ENCODE results near the gene IQCB1.
A peak's percentile ranks its signal among the peaks of the same experiment; 100 is the strongest.
"Not testable (repeated sequence)": the region's sequence is repeated elsewhere in the genome, so short reads cannot be mapped to it uniquely, and the experiment has no call there.

Gene IQCB1, protein sequence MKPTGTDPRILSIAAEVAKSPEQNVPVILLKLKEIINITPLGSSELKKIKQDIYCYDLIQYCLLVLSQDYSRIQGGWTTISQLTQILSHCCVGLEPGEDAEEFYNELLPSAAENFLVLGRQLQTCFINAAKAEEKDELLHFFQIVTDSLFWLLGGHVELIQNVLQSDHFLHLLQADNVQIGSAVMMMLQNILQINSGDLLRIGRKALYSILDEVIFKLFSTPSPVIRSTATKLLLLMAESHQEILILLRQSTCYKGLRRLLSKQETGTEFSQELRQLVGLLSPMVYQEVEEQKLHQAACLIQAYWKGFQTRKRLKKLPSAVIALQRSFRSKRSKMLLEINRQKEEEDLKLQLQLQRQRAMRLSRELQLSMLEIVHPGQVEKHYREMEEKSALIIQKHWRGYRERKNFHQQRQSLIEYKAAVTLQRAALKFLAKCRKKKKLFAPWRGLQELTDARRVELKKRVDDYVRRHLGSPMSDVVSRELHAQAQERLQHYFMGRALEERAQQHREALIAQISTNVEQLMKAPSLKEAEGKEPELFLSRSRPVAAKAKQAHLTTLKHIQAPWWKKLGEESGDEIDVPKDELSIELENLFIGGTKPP

DNA sequence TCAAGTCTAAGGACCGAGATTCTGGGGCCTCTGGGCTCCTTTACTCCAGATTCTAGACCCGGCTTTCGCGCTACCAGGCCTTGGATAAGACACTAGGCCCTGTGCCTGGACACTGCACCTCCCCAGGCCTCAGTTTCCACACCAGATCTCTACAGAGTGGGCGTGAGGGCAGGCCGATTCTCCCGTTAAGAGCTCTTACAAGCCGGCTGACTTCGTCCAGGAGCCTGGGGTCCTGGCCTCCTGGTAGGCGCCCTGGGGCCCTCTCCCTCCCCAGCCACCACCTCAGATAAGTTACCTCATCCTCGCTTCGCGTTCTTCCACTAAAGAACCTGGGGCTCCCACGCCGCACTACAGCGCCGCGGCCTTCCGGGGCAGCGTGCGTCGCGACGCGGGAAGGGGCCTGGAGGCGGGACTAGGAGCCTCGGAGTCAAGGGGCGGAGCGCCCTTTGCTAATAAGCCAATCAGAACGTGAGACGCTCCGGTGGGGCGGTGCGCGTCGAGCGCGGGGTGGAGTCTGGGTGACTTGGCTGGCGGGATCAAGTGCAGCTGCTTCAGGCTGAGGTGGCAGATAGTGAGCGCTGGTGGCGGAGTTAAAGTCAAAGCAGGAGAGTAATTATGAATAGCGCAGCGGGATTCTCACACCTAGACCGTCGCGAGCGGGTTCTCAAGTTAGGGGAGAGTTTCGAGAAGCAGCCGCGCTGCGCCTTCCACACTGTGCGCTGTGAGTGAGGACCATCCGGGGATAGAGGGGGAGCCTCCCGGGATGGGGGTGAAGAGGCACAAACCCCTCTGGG, at the start of gene IQCB1, which contains the start of gene EAF2:
TSS of gene IQCB1 (minus strand) at position 390 of the 794 bp plus-strand sequence. CDS start 6,100 bp downstream, outside the sequence.
TSS of gene EAF2 (plus strand) at position 539 of the 794 bp plus-strand sequence. CDS start at position 616, 77 bp downstream.
- in situ Hi-C loops (cut with MboI; ENCODE audit: low pct_unique_long_range_greater_than_20kb, low sequenced_read_pairs), result no loop called here

DNA sequence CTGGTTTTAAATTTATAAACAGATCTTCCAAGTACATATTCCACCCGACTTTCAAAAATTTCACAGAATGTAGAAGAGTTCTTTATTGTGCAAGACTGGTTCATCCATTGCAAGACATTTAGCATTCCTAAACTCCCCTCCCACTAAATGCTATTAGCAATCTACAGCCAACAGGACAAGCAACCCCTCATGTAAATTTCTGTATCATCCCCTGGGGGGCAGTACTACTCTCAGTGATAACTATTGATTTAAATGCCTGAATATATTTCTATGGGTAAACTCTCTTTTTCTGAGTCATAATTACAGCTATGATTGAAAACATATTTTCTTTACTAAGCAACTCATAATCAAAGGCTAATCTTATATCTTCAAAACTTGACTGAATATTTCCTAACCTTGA, 48.6 kb upstream of the IQCB1 start:
- DNase-seq, result peak; percentile 37
- in situ Hi-C loops (cut with MboI; ENCODE audit: low pct_unique_long_range_greater_than_20kb, low sequenced_read_pairs), result no loop called here

More for the DNA sequence above, at the start of gene IQCB1, which contains the start of gene EAF2:
- peak; percentile 98 for DNase-seq

DNA sequence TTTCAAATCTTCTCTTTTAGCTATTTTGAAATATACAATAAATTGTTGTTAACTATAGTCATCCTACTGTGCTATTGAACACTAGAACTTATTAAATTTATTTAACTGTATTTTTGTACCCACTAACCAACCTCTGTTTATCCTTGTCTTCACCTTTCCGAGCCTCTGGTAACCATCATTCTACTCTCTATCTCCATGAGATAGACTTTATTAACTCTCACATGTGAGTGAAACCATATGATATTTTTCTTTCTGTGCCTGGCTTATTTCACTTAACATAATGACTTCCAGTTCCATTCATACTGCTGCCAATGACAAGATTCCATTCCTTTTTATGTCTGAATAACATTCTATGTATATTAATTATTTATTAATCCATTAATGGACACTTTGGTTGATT, 43.6 kb upstream of the IQCB1 start:
- in situ Hi-C loops (cut with MboI; ENCODE audit: low pct_unique_long_range_greater_than_20kb, low sequenced_read_pairs), result no loop called here
- DNase-seq, result no peak

DNA sequence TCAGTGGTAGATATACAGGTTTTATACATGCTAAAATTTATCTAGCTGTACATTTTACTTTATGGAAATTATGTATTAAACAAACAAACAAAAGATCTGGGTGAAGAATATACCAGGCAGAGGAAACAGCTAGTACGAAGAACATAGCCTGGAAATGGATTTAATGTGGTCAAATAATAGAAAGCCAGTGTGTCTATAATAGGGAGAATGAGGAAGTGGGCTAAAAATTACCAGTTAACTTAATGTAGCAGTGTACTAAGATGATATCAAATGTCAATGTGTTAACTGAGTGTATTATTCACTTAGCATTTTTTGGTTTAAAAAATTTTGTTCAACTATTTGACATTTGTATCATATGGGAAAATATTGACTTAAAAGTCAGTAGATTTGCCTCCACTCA, 36.6 kb upstream of the IQCB1 start:
- in situ Hi-C loops (cut with MboI; ENCODE audit: low pct_unique_long_range_greater_than_20kb, low sequenced_read_pairs), result no loop called here
- DNase-seq, result peak; percentile 57

DNA sequence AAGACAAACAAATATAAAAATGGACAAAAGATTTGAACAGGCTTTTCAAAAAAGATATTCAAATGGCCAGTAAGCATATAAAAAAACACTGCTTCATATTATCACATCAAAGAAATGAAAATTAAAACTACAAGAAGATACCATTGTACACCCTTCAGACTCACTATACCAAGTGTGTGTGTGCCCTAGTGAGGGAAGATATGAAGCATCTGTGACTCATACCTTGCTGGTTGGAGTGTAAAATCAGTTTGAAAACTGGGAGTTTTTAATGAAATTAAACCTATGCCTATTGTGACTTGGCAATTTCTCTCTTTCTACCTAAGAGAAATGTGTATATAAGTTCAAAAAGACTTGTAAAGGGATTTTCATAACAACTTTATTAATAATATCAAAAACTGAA, 35.9 kb upstream of the IQCB1 start:
- in situ Hi-C loops (cut with MboI; ENCODE audit: low pct_unique_long_range_greater_than_20kb, low sequenced_read_pairs), result no loop called here
- no peak for DNase-seq

DNA sequence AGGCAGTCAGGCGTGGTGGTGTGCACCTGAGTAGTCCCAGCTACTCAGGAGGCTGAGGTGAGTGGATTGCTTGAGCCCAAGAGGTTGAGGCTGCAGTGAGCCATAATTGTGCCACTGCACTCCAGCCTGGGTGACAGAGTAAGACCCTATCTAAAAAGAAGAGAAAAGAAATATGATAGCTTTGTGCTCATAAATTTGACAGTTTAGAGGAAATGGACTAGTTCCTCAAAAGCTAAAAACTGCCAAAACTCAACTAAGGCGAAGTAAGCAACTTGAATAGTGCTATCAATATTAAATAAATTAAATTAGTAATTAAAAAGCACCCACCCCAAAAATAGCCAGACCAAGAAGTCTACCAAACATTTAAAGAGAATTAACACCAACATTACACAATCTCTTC, 34.9 kb upstream of the IQCB1 start:
- in situ Hi-C loops (cut with MboI; ENCODE audit: low pct_unique_long_range_greater_than_20kb, low sequenced_read_pairs), result no loop called here
- peak; percentile 75 for DNase-seq

DNA sequence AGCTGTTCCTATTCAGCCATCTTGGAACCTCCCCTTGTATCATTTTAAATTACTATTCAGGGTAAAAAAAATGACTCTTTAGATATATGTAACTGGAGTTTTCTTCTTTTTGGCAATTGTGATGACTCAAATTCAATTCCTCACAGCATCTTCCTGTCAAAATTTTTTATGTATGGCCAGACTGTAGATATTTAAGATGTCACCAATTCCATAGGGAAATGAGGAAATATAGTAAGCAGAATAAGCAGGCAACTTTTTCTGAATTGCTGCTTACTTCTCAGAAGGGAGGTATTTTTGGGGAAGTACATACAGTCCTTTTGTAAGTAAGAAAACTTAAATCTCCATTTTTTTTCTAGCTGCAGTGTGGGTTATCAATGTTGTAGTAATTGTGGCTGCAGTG, 28.9 kb upstream of the IQCB1 start:
- DNase-seq, result peak; percentile 36
- in situ Hi-C loops (cut with MboI; ENCODE audit: low pct_unique_long_range_greater_than_20kb, low sequenced_read_pairs), result no loop called here

DNA sequence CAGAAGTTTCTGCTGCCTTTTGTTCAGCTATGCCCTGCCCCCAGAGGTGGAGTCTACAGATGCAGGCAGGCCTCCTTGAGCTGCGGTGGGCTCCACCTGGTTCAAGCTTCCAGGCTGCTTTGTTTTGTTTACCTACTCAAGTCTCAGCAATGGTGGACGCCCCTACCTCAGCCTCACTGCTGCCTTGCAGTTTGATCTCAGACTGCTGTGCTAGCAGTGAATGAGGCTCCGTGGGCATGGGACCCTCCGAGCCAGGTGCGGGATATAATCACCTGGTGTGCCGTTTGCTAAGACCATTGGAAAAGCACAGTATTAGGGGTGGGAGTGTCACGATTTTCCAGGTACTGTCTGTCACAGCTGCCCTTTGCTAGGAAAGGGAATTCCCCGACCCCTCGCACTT, 28.4 kb upstream of the IQCB1 start:
- in situ Hi-C loops (cut with MboI; ENCODE audit: low pct_unique_long_range_greater_than_20kb, low sequenced_read_pairs); DNase-seq: not testable (repeated sequence)

DNA sequence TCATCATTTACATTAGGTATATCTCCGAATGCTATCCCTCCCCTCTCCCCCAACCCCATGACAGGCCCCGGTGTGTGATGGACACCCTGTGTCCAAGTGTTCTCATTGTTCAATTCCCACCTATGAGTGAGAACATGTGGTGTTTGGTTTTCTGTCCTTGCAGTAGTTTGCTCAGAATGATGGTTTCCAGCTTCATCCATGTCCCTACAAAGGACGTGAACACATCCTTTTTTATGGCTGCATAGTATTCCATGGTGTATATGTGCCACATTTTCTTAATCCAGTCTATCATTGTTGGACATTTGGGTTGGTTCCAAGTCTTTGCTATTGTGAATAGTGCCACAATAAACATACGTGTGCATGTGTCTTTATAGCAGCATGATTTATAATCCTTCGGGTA, 22.9 kb upstream of the IQCB1 start:
- DNase-seq; in situ Hi-C loops (cut with MboI; ENCODE audit: low pct_unique_long_range_greater_than_20kb, low sequenced_read_pairs): not testable (repeated sequence)

DNA sequence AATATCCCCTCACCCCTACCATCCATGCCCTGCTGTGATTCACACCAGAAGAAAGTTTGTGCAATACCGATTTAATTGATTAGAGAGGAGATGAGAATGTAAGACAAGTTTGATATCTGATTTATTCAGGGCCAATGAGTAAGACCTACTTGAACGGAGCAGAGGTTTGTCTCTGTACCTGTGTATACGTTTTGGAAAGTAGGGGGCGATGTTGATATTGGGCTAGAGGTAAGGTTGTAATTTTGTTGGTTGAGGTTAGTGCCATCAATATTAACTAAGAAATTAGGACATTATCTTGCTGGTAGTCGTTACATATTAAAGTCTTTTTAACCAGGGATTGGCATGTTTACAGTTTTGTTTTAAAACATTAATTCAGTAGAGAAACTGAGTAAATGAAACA, 20.7 kb upstream of the IQCB1 start:
- in situ Hi-C loops (cut with MboI; ENCODE audit: low pct_unique_long_range_greater_than_20kb, low sequenced_read_pairs), result no loop called here
- peak; percentile 47 for DNase-seq

DNA sequence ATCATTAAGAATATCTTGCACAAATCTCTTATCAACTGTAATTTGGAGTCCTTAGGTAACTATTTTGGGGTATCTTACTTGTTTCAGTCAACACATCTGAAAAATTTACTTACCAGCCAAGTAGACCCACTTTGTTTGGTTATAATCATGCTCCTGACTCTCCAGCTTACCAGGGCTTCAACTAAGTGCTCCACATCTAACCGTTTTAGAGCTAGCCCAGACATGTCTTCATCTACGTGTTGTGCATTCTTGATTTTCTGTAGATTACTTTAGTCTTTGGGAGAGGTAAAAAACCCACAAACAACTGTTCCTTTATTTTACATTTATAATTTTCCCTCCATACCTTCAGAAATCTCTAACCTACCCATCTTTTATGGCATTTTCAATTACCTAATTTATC, 17.4 kb upstream of the IQCB1 start:
- in situ Hi-C loops (cut with MboI; ENCODE audit: low pct_unique_long_range_greater_than_20kb, low sequenced_read_pairs), result no loop called here
- DNase-seq, result no peak

DNA sequence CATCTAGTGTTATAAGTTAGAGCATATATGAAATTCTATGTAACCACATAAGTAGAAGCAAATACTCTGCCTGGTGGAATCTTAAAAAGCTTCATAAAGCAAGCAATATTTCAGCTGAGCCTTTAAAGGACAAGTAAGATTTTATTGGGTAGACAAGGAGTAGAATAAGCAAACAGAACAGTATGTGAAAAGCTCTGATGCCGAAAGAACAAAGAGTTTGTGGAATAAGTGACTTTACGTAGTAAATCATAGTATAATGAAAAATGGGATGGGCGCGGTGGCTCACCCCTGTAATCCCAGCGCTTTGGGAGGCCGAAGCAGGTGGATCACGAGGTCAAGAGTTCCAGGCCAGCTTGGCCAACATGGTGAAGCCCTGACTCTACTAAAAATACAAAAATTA, 10.0 kb upstream of the IQCB1 start:
- in situ Hi-C loops (cut with MboI; ENCODE audit: low pct_unique_long_range_greater_than_20kb, low sequenced_read_pairs), result no loop called here
- DNase-seq, result no peak

DNA sequence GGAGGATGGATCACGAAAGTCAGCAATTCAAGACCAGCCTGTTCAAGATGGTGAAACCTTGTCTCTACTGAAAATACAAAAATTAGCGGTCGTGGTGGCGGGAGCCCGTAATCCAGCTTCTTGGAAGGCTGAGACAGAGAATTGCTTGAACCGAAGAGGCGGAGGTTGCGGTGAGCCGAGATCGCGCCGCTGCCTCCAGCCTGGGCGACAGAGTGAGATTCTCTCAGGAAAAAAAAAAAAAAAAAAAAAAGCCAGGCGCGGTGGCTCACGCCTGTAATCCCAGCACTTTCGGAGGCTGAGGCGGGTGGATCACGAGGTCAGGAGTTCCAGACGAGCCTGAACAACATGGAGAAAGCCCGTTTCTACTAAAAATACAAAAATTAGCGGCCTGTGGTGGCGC, 5.1 kb upstream of the IQCB1 start:
- no peak for DNase-seq
- in situ Hi-C loops (cut with MboI; ENCODE audit: low pct_unique_long_range_greater_than_20kb, low sequenced_read_pairs), result no loop called here

DNA sequence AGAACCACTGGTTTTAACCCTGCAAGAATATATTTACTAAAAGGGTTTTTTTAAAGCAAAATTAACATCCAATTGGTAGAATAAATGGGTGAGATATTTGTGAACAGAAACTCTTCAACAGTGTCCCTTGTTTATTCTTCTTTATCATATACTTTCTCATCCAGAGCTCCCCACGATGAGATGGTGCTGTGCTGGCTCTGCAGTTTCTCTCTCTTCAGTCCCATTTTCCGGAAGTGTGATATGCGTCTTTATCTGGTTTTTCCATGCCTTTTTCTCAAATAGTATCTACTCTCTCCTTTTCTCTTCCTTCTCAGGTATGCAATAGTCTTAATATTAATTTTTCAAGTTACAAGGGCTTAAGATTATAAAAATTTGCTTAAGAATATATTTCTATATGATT, 1.6 kb upstream of the IQCB1 start:
- in situ Hi-C loops (cut with MboI; ENCODE audit: low pct_unique_long_range_greater_than_20kb, low sequenced_read_pairs), result no loop called here
- DNase-seq, result no peak

DNA sequence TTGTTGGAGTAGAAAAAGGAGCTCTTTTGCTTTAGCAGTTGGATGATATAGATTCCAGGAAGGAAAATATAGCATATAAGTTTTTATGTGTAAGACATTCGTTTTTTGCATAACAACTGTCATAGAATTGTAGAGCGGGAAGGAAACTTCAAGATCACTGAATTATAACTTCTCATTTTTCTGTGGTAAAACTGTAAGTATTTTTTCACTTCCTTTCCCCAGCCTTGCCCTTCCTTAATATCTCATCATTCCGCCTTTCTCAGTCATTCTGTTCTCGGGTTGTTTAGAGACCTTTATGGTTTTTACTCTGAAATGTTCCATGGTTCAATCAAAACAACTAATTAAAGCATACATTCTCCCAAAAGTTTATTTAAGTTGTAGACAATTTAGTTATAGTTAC, 1.2 kb upstream of the IQCB1 start:
- in situ Hi-C loops (cut with MboI; ENCODE audit: low pct_unique_long_range_greater_than_20kb, low sequenced_read_pairs), result no loop called here
- peak; percentile 56 for DNase-seq

DNA sequence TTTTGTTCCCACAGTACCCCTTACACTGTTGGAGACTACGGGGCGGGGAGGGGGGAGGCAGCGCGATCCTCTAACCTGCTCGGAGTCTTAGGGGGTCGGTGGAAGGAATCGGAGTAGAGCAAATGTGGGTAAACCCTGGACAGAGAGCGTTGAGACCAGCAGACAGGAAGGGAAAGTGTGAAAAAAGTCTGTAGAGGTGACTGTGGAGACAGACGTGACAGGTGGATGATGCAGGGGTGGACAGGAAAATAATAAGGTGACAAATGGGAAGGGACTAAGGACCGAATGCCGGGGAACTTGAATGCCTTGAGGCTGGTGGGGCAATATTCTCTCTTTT, 573 bp upstream of the IQCB1 start:
- DNase-seq, result no peak
- in situ Hi-C loops (cut with MboI; ENCODE audit: low pct_unique_long_range_greater_than_20kb, low sequenced_read_pairs), result no loop called here

DNA sequence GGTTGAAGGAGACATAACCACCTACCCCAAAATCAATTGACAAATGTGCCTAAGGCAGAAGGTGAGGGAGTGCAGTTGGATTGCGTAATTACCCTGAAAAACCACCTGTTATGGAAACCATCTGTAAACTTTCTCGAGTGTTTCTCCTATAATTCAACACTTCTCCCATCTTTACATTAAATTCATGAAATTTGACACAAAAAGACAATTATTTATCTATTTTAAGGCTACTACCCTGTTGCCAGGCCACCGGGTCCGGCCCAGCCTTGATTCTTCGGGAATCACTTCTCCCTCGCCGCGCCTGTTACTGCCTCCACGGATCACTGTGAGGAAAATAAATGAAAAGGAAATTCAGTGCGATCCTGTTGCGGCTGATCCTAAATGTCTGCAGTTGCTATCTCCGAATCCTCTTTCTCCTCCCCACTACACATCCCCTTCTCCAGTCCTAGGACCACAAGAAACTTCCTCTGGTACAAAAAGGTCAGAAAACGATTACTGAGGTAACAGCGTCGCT, 646 bp downstream of the IQCB1 start:
- peak; percentile 29 for DNase-seq
- in situ Hi-C loops (cut with MboI; ENCODE audit: low pct_unique_long_range_greater_than_20kb, low sequenced_read_pairs), result no loop called here

DNA sequence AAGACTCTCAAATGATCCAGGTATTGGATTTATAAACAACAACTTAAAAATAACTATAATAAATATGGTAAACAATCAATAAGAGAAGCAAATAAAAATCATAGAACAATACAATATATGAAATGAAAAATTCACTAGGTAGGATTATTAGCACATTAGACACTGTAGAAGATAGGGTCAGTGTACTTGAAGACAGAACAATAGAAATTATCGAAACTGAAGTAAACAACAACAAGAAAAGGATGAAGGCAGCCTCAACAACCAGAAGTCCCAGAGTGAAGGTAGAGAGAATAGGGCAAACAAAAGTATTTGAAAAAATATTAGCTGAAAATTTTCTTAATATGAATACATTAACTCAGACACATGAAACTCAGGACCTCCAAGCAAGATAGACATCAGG, 11.9 kb downstream of the IQCB1 start:
- in situ Hi-C loops (cut with MboI; ENCODE audit: low pct_unique_long_range_greater_than_20kb, low sequenced_read_pairs), result no loop called here
- DNase-seq, result no peak

DNA sequence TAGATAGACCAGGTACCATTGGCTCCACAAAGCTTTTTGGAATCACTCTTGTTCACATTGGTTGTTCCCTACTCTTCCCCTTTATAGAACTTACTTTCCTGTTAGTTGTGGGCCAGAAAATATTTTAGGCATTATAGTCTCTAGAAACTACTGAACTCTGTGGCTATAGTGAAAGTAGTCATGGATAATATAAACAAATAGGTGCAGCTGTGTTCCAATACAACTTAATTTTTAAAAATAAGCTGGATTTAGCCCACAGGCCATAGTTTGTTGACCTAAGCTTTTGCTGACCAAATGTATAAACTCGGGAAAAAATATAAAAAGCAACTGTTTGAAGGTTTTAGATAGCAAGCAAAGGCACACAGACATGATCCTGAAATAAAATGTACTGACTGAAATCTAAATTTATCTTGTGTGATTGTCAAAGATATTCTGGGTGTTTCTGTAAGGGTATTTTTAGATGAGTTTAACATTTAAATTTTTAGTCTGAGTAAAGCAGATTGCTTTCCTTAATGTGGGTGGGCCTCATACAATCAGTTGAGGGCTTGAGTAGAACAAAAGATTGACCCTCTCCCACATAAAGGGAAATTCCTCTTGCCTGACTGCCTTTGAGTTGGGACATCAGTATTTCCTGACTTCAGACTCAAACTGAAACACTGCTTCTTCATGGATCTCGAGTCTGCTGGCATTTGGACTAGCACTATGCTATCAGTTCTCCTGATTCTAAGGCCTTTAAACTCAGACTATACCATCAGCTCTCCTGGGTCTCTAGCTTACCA, 13.2 kb downstream of the IQCB1 start:
- in situ Hi-C loops (cut with MboI; ENCODE audit: low pct_unique_long_range_greater_than_20kb, low sequenced_read_pairs), result no loop called here
- no peak for DNase-seq

All from KBM-7 (cell line).